ENCODE data around the gene EFNA5.

DNA sequence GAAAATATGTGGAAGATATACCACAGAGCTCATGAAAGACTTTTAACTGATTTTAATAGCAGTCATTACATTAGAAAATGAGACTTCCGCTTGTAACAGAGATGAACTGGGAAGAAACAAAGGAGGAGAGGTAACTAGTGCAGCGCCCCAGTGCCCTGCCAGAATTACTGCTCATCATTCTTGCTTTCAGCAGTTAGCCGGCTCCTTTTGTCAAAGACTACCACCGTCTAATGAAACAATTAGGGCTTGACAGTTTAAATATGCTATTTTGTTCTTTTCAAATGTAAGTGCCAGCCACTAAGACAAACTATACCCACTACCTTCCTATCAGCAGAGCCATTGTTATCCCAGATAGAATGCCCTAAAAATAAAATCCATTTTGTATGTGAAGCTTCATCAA lies 328.4 kb downstream of the EFNA5 start:
- TF ChIP-seq, protein P1, sequence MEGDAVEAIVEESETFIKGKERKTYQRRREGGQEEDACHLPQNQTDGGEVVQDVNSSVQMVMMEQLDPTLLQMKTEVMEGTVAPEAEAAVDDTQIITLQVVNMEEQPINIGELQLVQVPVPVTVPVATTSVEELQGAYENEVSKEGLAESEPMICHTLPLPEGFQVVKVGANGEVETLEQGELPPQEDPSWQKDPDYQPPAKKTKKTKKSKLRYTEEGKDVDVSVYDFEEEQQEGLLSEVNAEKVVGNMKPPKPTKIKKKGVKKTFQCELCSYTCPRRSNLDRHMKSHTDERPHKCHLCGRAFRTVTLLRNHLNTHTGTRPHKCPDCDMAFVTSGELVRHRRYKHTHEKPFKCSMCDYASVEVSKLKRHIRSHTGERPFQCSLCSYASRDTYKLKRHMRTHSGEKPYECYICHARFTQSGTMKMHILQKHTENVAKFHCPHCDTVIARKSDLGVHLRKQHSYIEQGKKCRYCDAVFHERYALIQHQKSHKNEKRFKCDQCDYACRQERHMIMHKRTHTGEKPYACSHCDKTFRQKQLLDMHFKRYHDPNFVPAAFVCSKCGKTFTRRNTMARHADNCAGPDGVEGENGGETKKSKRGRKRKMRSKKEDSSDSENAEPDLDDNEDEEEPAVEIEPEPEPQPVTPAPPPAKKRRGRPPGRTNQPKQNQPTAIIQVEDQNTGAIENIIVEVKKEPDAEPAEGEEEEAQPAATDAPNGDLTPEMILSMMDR (IDR thresholded peaks at IDR 0.05): no peak
- TF ChIP-seq EP300 (IDR thresholded peaks at IDR 0.05): no peak

Measured in suprapubic skin (tissue), 3 donors.